GM23248 (cell line): ENCODE data around the gene NMUR2.

Experiments used
- EZH2 ChIP-seq: fragments of 200-600 bp; sonication (generic); IDR thresholded peaks from 2 replicates; pipeline ENCODE4 v1.6.1; 2018; ENCODE audit warnings: antibody characterized with exemption, mild to moderate bottlenecking; ENCODE audit not compliant: insufficient read depth, poor library complexity, severe bottlenecking
- EZH2phosphoT487 ChIP-seq: fragments of 200-600 bp; sonication (generic); IDR thresholded peaks from 2 replicates; pipeline ENCODE4 v1.6.1; 2018; ENCODE audit warnings: antibody characterized with exemption, moderate library complexity, mild to moderate bottlenecking, low read depth; ENCODE audit not compliant: insufficient read depth

GRCh38 chr5:152378730-152379129 is 26.3 kb downstream of the NMUR2 start:
- TF ChIP-seq EZH2 (no peak), EZH2phosphoT487 (no peak)
